HEK293 (cell line): Measurements from ENCODE around the gene SURF4.

Experiments used
- HOXC10 ChIP-seq: sonication (generic); formaldehyde crosslinking; IDR thresholded peaks from 2 replicates; pipeline ENCODE4 v1.8.1; 2023; ENCODE audit warnings: mild to moderate bottlenecking, missing genetic modification reagents
- KLF9 ChIP-seq: fragments of 450-650 bp; formaldehyde crosslinking; IDR thresholded peaks from 2 replicates; pipeline ENCODE4 v1.5.1; 2016; ENCODE audit warnings: missing biosample characterization, missing genetic modification characterization, low read depth
- OSR2 ChIP-seq: fragments of 450-650 bp; formaldehyde crosslinking; IDR thresholded peaks from 2 replicates; pipeline ENCODE4 v1.5.1; 2016; ENCODE audit warnings: missing biosample characterization, missing genetic modification characterization
- RBAK ChIP-seq: fragments of 450-650 bp; formaldehyde crosslinking; IDR thresholded peaks from 2 replicates; pipeline ENCODE4 v1.5.1; 2016; ENCODE audit warnings: missing biosample characterization, missing genetic modification characterization
- SCRT1 ChIP-seq: fragments of 450-650 bp; formaldehyde crosslinking; IDR thresholded peaks from 2 replicates; pipeline ENCODE4 v1.5.1; 2016; ENCODE audit warnings: missing biosample characterization, missing genetic modification characterization, borderline replicate concordance
- SCRT2 ChIP-seq: fragments of 450-650 bp; formaldehyde crosslinking; IDR thresholded peaks from 2 replicates; pipeline ENCODE4 v1.5.1; 2016; ENCODE audit warnings: missing biosample characterization, missing genetic modification characterization
- SP2 ChIP-seq: fragments of 450-650 bp; formaldehyde crosslinking; IDR thresholded peaks from 2 replicates; pipeline ENCODE4 v1.5.1; 2016; ENCODE audit warnings: missing biosample characterization, missing genetic modification characterization
- SP3 ChIP-seq: fragments of 450-650 bp; formaldehyde crosslinking; IDR thresholded peaks from 2 replicates; pipeline ENCODE4 v1.5.1; 2016; ENCODE audit warnings: missing biosample characterization, missing genetic modification characterization
- SP7 ChIP-seq: fragments of 450-650 bp; formaldehyde crosslinking; IDR thresholded peaks from 2 replicates; pipeline ENCODE4 v1.5.1; 2016; ENCODE audit warnings: missing biosample characterization, missing genetic modification characterization
- ZBTB1 ChIP-seq: fragments of 450-650 bp; formaldehyde crosslinking; IDR thresholded peaks from 2 replicates; pipeline ENCODE4 v1.5.1; 2016; ENCODE audit warnings: missing biosample characterization, missing genetic modification characterization
- ZBTB7A ChIP-seq: fragments of 450-650 bp; formaldehyde crosslinking; IDR thresholded peaks from 2 replicates; pipeline ENCODE4 v1.5.1; 2016; ENCODE audit warnings: low read depth, missing biosample characterization, missing genetic modification characterization
- ZBTB8A ChIP-seq: fragments of 450-650 bp; formaldehyde crosslinking; IDR thresholded peaks from 2 replicates; pipeline ENCODE4 v1.5.1; 2016; ENCODE audit warnings: missing biosample characterization, missing genetic modification characterization
- ZFP37 ChIP-seq: fragments of 450-650 bp; formaldehyde crosslinking; IDR thresholded peaks from 2 replicates; pipeline ENCODE4 v1.5.1; 2016; ENCODE audit warnings: missing biosample characterization, missing genetic modification characterization
- ZNF146 ChIP-seq: fragments of 450-650 bp; formaldehyde crosslinking; IDR thresholded peaks from 2 replicates; pipeline ENCODE4 v1.5.1; 2016; ENCODE audit warnings: missing biosample characterization, missing genetic modification characterization
- ZNF169 ChIP-seq: fragments of 450-650 bp; formaldehyde crosslinking; IDR thresholded peaks from 2 replicates; pipeline ENCODE4 v1.5.1; 2016; ENCODE audit warnings: missing biosample characterization, missing genetic modification characterization
- ZNF24 ChIP-seq: fragments of 450-650 bp; formaldehyde crosslinking; IDR thresholded peaks from 2 replicates; pipeline ENCODE4 v1.5.1; 2016; ENCODE audit warnings: missing biosample characterization, missing genetic modification characterization
- ZNF248 ChIP-seq: fragments of 450-650 bp; formaldehyde crosslinking; IDR thresholded peaks from 2 replicates; pipeline ENCODE4 v1.5.1; 2017; ENCODE audit warnings: missing biosample characterization, missing genetic modification characterization
- ZNF302 ChIP-seq: fragments of 450-650 bp; formaldehyde crosslinking; IDR thresholded peaks from 2 replicates; pipeline ENCODE4 v1.5.1; 2016; ENCODE audit warnings: missing biosample characterization, missing genetic modification characterization, low read depth
- ZNF366 ChIP-seq: fragments of 450-650 bp; formaldehyde crosslinking; conservative IDR thresholded peaks from 2 replicates; pipeline ENCODE4 v1.5.1; 2016; ENCODE audit warnings: missing biosample characterization, missing genetic modification characterization
- ZNF48 ChIP-seq: fragments of 450-650 bp; formaldehyde crosslinking; IDR thresholded peaks from 2 replicates; pipeline ENCODE4 v1.5.1; 2016; ENCODE audit warnings: missing biosample characterization, missing genetic modification characterization
- ZNF529 ChIP-seq: fragments of 450-650 bp; formaldehyde crosslinking; IDR thresholded peaks from 2 replicates; pipeline ENCODE4 v1.5.1; 2017; ENCODE audit warnings: missing genetic modification characterization, missing biosample characterization; ENCODE audit not compliant: insufficient replicate concordance
- ZNF544 ChIP-seq: fragments of 450-650 bp; formaldehyde crosslinking; IDR thresholded peaks from 2 replicates; pipeline ENCODE4 v1.5.0; 2017; ENCODE audit warnings: missing biosample characterization, missing genetic modification characterization
- ZNF548 ChIP-seq: fragments of 450-650 bp; formaldehyde crosslinking; IDR thresholded peaks from 2 replicates; pipeline ENCODE4 v1.5.1; 2016; ENCODE audit warnings: missing biosample characterization, missing genetic modification characterization
- ZNF549 ChIP-seq: fragments of 450-650 bp; IDR thresholded peaks from 2 replicates; pipeline ENCODE4 v1.5.1; 2018; ENCODE audit warnings: missing biosample characterization, missing genetic modification characterization, mild to moderate bottlenecking, inconsistent platforms, moderate library complexity
- ZNF558 ChIP-seq: fragments of 450-650 bp; formaldehyde crosslinking; IDR thresholded peaks from 2 replicates; pipeline ENCODE4 v1.5.1; 2016; ENCODE audit warnings: missing biosample characterization, missing genetic modification characterization
- ZNF561 ChIP-seq: fragments of 450-650 bp; IDR thresholded peaks from 2 replicates; pipeline ENCODE4 v1.5.1; 2018; ENCODE audit warnings: missing biosample characterization, missing genetic modification characterization, borderline replicate concordance
- ZNF596 ChIP-seq: fragments of 450-650 bp; IDR thresholded peaks from 2 replicates; pipeline ENCODE4 v1.5.0; 2018; ENCODE audit warnings: missing biosample characterization, mild to moderate bottlenecking, missing genetic modification characterization, moderate library complexity
- ZNF747 ChIP-seq: fragments of 450-650 bp; formaldehyde crosslinking; IDR thresholded peaks from 2 replicates; pipeline ENCODE4 v1.5.1; 2016; ENCODE audit warnings: missing biosample characterization, missing genetic modification characterization
- TF ChIP-seq, protein P1 (sequence below): fragments of 450-650 bp; formaldehyde crosslinking; IDR thresholded peaks from 2 replicates; pipeline ENCODE4 v1.5.1; 2016; ENCODE audit warnings: missing biosample characterization, missing genetic modification characterization
- TF ChIP-seq, protein P2 (sequence below): fragments of 450-650 bp; formaldehyde crosslinking; IDR thresholded peaks from 2 replicates; pipeline ENCODE4 v1.5.1; 2017; ENCODE audit warnings: missing biosample characterization, missing genetic modification characterization
- TF ChIP-seq, protein P3 (sequence below): fragments of 450-650 bp; formaldehyde crosslinking; optimal IDR thresholded peaks from 2 replicates; pipeline ENCODE3; 2016; ENCODE audit warnings: missing biosample characterization, mild to moderate bottlenecking, missing genetic modification characterization
- TF ChIP-seq, protein P4 (sequence below): fragments of 450-650 bp; formaldehyde crosslinking; IDR thresholded peaks from 2 replicates; pipeline ENCODE4 v1.5.1; 2016; ENCODE audit warnings: missing biosample characterization, missing genetic modification characterization, low read depth

The SURF4 gene

DNA sequence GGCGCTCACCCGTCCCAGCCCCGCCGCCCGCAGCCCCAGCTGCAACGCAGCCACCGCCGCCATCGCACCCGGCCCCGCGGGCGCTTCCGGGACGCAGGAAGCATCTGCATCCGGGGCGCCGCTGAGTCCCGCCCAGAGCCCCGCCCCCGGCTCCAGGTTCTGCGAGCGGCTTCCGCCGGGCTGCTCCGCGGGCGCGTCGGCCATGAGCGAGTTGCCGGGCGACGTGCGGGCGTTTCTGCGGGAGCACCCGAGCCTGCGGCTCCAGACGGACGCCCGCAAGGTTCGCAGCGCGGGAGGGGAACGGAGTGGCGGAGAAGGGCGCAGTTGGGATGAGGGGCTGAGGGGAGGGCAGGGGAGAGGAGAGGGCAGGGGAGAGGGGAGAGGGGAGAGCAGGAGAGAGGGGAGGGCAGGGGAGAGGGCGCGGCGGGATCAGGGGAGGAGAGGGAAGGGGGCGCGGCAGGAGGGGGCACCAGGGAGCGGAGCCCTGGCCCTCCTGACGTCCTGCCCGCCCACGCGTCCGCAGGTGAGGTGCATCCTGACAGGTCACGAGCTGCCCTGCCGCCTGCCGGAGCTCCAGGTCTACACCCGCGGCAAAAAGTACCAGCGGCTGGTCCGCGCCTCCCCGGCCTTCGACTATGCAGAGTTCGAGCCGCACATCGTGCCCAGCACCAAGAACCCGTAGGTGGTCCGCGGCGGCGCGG, 19.3 kb downstream of the SURF4 start, which contains the start of the genes SURF1 and SURF2 (continued):
- TF ChIP-seq, protein P1, sequence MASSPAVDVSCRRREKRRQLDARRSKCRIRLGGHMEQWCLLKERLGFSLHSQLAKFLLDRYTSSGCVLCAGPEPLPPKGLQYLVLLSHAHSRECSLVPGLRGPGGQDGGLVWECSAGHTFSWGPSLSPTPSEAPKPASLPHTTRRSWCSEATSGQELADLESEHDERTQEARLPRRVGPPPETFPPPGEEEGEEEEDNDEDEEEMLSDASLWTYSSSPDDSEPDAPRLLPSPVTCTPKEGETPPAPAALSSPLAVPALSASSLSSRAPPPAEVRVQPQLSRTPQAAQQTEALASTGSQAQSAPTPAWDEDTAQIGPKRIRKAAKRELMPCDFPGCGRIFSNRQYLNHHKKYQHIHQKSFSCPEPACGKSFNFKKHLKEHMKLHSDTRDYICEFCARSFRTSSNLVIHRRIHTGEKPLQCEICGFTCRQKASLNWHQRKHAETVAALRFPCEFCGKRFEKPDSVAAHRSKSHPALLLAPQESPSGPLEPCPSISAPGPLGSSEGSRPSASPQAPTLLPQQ (tag by site-specific recombination), result peak; percentile 56
- TF ChIP-seq, protein P2, sequence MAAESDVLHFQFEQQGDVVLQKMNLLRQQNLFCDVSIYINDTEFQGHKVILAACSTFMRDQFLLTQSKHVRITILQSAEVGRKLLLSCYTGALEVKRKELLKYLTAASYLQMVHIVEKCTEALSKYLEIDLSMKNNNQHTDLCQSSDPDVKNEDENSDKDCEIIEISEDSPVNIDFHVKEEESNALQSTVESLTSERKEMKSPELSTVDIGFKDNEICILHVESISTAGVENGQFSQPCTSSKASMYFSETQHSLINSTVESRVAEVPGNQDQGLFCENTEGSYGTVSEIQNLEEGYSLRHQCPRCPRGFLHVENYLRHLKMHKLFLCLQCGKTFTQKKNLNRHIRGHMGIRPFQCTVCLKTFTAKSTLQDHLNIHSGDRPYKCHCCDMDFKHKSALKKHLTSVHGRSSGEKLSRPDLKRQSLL (tag by site-specific recombination), result peak; percentile 96
- TF ChIP-seq, protein P3, sequence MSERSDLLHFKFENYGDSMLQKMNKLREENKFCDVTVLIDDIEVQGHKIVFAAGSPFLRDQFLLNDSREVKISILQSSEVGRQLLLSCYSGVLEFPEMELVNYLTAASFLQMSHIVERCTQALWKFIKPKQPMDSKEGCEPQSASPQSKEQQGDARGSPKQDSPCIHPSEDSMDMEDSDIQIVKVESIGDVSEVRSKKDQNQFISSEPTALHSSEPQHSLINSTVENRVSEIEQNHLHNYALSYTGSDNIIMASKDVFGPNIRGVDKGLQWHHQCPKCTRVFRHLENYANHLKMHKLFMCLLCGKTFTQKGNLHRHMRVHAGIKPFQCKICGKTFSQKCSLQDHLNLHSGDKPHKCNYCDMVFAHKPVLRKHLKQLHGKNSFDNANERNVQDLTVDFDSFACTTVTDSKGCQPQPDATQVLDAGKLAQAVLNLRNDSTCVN (tag by site-specific recombination), result peak; percentile 81
- TF ChIP-seq ZBTB8A (tag by site-specific recombination) (peak; percentile 98), ZNF169 (no peak), ZBTB1 (tag by site-specific recombination) (0 out of 2 replicates have a peak, but pooled peaks have one; percentile 21), SP7 (tag by site-specific recombination) (peak; percentile 53; the same call in 1 of the 2 replicates), SCRT2 (tag by site-specific recombination) (no peak), ZNF596 (no peak), ZNF248 (tag by site-specific recombination) (no peak), ZNF366 (tag by site-specific recombination) (peak; percentile 40; the same call in 1 of the 2 replicates), HOXC10 (CRISPR knock-in tag) (no peak), SCRT1 (tag by site-specific recombination) (no peak), SP3 (tag by site-specific recombination) (peak; percentile 81), ZNF558 (tag by site-specific recombination) (no peak), ZNF747 (tag by site-specific recombination) (no peak), ZNF48 (no peak), OSR2 (tag by site-specific recombination) (no peak), SP2 (tag by site-specific recombination) (peak; percentile 59), ZNF302 (no peak), ZNF146 (tag by site-specific recombination) (0 out of 2 replicates have a peak, but pooled peaks have one; percentile 5), ZNF529 (tag by site-specific recombination) (no peak), ZNF549 (tag by site-specific recombination) (no peak), ZBTB7A (tag by site-specific recombination) (0 out of 2 replicates have a peak, but pooled peaks have one; percentile 59), ZNF561 (tag by site-specific recombination) (no peak), KLF9 (peak; percentile 92), RBAK (tag by site-specific recombination) (no peak), ZNF548 (tag by site-specific recombination) (no peak), ZNF544 (tag by site-specific recombination) (no peak), ZNF24 (tag by site-specific recombination) (peak; percentile 47; the same call in 1 of the 2 replicates), ZFP37 (tag by site-specific recombination) (0 out of 2 replicates have a peak, but pooled peaks have one; percentile 72)
- TF ChIP-seq, protein P4, sequence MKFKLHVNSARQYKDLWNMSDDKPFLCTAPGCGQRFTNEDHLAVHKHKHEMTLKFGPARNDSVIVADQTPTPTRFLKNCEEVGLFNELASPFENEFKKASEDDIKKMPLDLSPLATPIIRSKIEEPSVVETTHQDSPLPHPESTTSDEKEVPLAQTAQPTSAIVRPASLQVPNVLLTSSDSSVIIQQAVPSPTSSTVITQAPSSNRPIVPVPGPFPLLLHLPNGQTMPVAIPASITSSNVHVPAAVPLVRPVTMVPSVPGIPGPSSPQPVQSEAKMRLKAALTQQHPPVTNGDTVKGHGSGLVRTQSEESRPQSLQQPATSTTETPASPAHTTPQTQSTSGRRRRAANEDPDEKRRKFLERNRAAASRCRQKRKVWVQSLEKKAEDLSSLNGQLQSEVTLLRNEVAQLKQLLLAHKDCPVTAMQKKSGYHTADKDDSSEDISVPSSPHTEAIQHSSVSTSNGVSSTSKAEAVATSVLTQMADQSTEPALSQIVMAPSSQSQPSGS (tag by site-specific recombination), result no peak
